T-helper 17 cell (primary cell): Measurements from ENCODE around the gene NFATC1. TPM values are rescaled to one million over a fixed set of nuclear protein-coding genes. Genes with fewer than 3 reads are reported as not detected.

ENCODE experiments used
- ATAC-seq: fragments of 150-1000 bp; cut with Tn5 transposase; 2 replicates; pipeline ENCODE4 v1.10.0; 2021; ENCODE audit warnings: mild to moderate bottlenecking, moderate library complexity
- DNase-seq, 3 donors: peaks; one replicate each; pipeline versions ENCODE4 v3.0.0 to v3.0.0-alpha.2; 2020 to 2021
- H3K9me3 ChIP-seq: one replicate; pipeline ENCODE4 v1.7.0; 2013; ENCODE audit warnings: low read length, mild to moderate bottlenecking; ENCODE audit not compliant: control insufficient read depth, poor library complexity, severe bottlenecking
- H3K27ac Mint-ChIP-seq: one replicate; pipeline ENCODE4 v1.8.0; 2022; ENCODE audit warnings: mild to moderate bottlenecking, moderate library complexity, mixed read lengths
- H3K27me3 Mint-ChIP-seq: one replicate; pipeline ENCODE4 v1.8.0; 2022; ENCODE audit warnings: mixed read lengths
- H3K36me3 Mint-ChIP-seq: one replicate; pipeline ENCODE4 v1.8.0; 2022; ENCODE audit warnings: low read depth, mixed read lengths
- H3K4me1 Mint-ChIP-seq: one replicate; pipeline ENCODE4 v1.8.0; 2022; ENCODE audit warnings: mild to moderate bottlenecking, mixed read lengths
- H3K4me3 Mint-ChIP-seq: one replicate; pipeline ENCODE4 v1.8.0; 2022; ENCODE audit warnings: mild to moderate bottlenecking, moderate library complexity, mixed read lengths
- total RNA-seq, 4 donors: library from RNA in 2 of 4; stranded (reverse) in 2 of 4; gene quantifications; one replicate each; pipeline ENCODE4 v1.2.3 and lab custom pipeline; 2022 to 2026

NFATC1 gene
- total RNA-seq, 2 donors from 2014 or later: 73.4 to 77.8 TPM

- H3K9me3 ChIP-seq: no peaks in the 10 kb centered on the region
- Mint-ChIP-seq H3K4me3 (peak overlapping the region; percentile 86), H3K27ac (peak overlapping the region; percentile 98), H3K36me3 (no peaks in the 10 kb centered on the region), H3K27me3 (no peaks in the 10 kb centered on the region), H3K4me1 (peaks cover 31% of the 10 kb centered on the region)
- DNase-seq (no peak), ATAC-seq (peak; percentile 76)
Measured at GRCh38 chr18:79516441-79516931, 120.8 kb downstream of the NFATC1 start.

GRCh38 chr18:79517341-79517740, 121.6 kb downstream of the NFATC1 start:
- H3K36me3 Mint-ChIP-seq: no peaks in the 10 kb centered on the region
- ATAC-seq (peak; percentile 46), DNase-seq (no peak)
- no peaks in the 10 kb centered on the region for H3K9me3 ChIP-seq
- peak overlapping the region; percentile 86 for H3K4me3 Mint-ChIP-seq
- peak overlapping the region; percentile 98 for H3K27ac Mint-ChIP-seq
- H3K4me1 Mint-ChIP-seq: peaks cover 39% of the 10 kb centered on the region
- H3K27me3 Mint-ChIP-seq: no peaks in the 10 kb centered on the region

GRCh38 chr18:79518028-79518682, 122.4 kb downstream of the NFATC1 start:
- no peak for DNase-seq
- Mint-ChIP-seq H3K4me1 (peaks cover 45% of the 10 kb centered on the region), H3K27ac (peak overlapping the region; percentile 98), H3K27me3 (no peaks in the 10 kb centered on the region), H3K4me3 (peak overlapping the region; percentile 86), H3K36me3 (no peaks in the 10 kb centered on the region)
- no peaks in the 10 kb centered on the region for H3K9me3 ChIP-seq
- ATAC-seq: no peak

- no peaks in the 10 kb centered on the region for H3K27me3 Mint-ChIP-seq
- peak overlapping the region; percentile 41 for H3K27ac Mint-ChIP-seq
- no peaks in the 10 kb centered on the region for H3K36me3 Mint-ChIP-seq
- peaks cover 49% of the 10 kb centered on the region for H3K4me1 Mint-ChIP-seq
- no peak for ATAC-seq
- H3K4me3 Mint-ChIP-seq: no peak overlapping the region
- no peaks in the 10 kb centered on the region for H3K9me3 ChIP-seq
- no peak for DNase-seq
Measured at GRCh38 chr18:79518683-79519128, 123.0 kb downstream of the NFATC1 start.

- no peaks in the 10 kb centered on the region for H3K27me3 Mint-ChIP-seq
- no peaks in the 10 kb centered on the region for H3K9me3 ChIP-seq
- no peak for DNase-seq
- peak overlapping the region; percentile 80 for H3K4me3 Mint-ChIP-seq
- peak overlapping the region; percentile 96 for H3K27ac Mint-ChIP-seq
- peaks cover 57% of the 10 kb centered on the region for H3K4me1 Mint-ChIP-seq
- no peaks in the 10 kb centered on the region for H3K36me3 Mint-ChIP-seq
- ATAC-seq: no peak
Measured at GRCh38 chr18:79519751-79520477, 124.2 kb downstream of the NFATC1 start.

- H3K36me3 Mint-ChIP-seq: no peaks in the 10 kb centered on the region
- no peaks in the 10 kb centered on the region for H3K9me3 ChIP-seq
- DNase-seq (no peak), ATAC-seq (no peak)
- H3K27me3 Mint-ChIP-seq: no peaks in the 10 kb centered on the region
- H3K4me1 Mint-ChIP-seq: peaks cover 59% of the 10 kb centered on the region
- peak overlapping the region; percentile 80 for H3K4me3 Mint-ChIP-seq
- H3K27ac Mint-ChIP-seq: peak overlapping the region; percentile 96
Measured at GRCh38 chr18:79520478-79521390, 125.0 kb downstream of the NFATC1 start.

- Mint-ChIP-seq H3K4me1 (peaks cover 60% of the 10 kb centered on the region), H3K27ac (peak overlapping the region; percentile 96), H3K4me3 (peak overlapping the region; percentile 95), H3K36me3 (no peaks in the 10 kb centered on the region), H3K27me3 (no peaks in the 10 kb centered on the region)
- no peak for DNase-seq
- no peak for ATAC-seq
- H3K9me3 ChIP-seq: no peaks in the 10 kb centered on the region
Measured at GRCh38 chr18:79521416-79522205, 125.9 kb downstream of the NFATC1 start.

- ATAC-seq (peak; percentile 3), DNase-seq (peak in 1 of 3 donors; percentile 44)
- Mint-ChIP-seq H3K27me3 (no peaks in the 10 kb centered on the region), H3K4me3 (peak overlapping the region; percentile 95), H3K27ac (peak overlapping the region; percentile 96), H3K36me3 (no peaks in the 10 kb centered on the region), H3K4me1 (peaks cover 51% of the 10 kb centered on the region)
- no peaks in the 10 kb centered on the region for H3K9me3 ChIP-seq
Measured at GRCh38 chr18:79522451-79523205, 126.9 kb downstream of the NFATC1 start.

- no peaks in the 10 kb centered on the region for H3K36me3 Mint-ChIP-seq
- H3K9me3 ChIP-seq: no peaks in the 10 kb centered on the region
- DNase-seq (no peak), ATAC-seq (peak; percentile 72)
- H3K4me3 Mint-ChIP-seq: peak overlapping the region; percentile 95
- no peaks in the 10 kb centered on the region for H3K27me3 Mint-ChIP-seq
- peaks cover 45% of the 10 kb centered on the region for H3K4me1 Mint-ChIP-seq
- H3K27ac Mint-ChIP-seq: peak overlapping the region; percentile 96
Measured at GRCh38 chr18:79523206-79523735, 127.5 kb downstream of the NFATC1 start.

GRCh38 chr18:79523736-79524180, 128.0 kb downstream of the NFATC1 start:
- ATAC-seq (peak; percentile 77), DNase-seq (peak; percentile 42 to 62 (median 48))
- peak overlapping the region; percentile 95 for H3K4me3 Mint-ChIP-seq
- H3K27ac Mint-ChIP-seq: peak overlapping the region; percentile 96
- peaks cover 46% of the 10 kb centered on the region for H3K4me1 Mint-ChIP-seq
- no peaks in the 10 kb centered on the region for H3K9me3 ChIP-seq
- H3K27me3 Mint-ChIP-seq: no peaks in the 10 kb centered on the region
- H3K36me3 Mint-ChIP-seq: peaks cover under 1% of the 10 kb centered on the region

GRCh38 chr18:79524181-79525078, 128.7 kb downstream of the NFATC1 start:
- DNase-seq (peak in 2 of 3 donors; percentile 32 to 39), ATAC-seq (peak; percentile 51)
- no peaks in the 10 kb centered on the region for H3K9me3 ChIP-seq
- peaks cover 49% of the 10 kb centered on the region for H3K4me1 Mint-ChIP-seq
- H3K27me3 Mint-ChIP-seq: no peaks in the 10 kb centered on the region
- H3K27ac Mint-ChIP-seq: peak overlapping the region; percentile 96
- peaks cover 4% of the 10 kb centered on the region for H3K36me3 Mint-ChIP-seq
- H3K4me3 Mint-ChIP-seq: peak overlapping the region; percentile 95
